H1 (cell line): Measurements from ENCODE around the gene IGFBP1. TPM values are rescaled to one million over a fixed set of nuclear protein-coding genes. Genes with fewer than 3 reads are reported as not detected.

Source experiments
- CTCF ChIA-PET: fragments of 300-600 bp; sonication (Branson Sonifier 250); formaldehyde crosslinking; loops from one replicate; lab custom pipeline; 2021; ENCODE audit not compliant: partially characterized antibody; lab: Charles Lee
- POLR2A ChIA-PET: fragments of 300-600 bp; sonication (Branson Sonifier 250); formaldehyde crosslinking; loops from one replicate; lab custom pipeline; 2021; ENCODE audit warnings: inconsistent platforms; ENCODE audit not compliant: partially characterized antibody; lab: Charles Lee
- DNase-seq, 2 experiments: peaks; one replicate each; pipeline versions ENCODE4 v3.0.0 to v3.0.0-alpha.2; 2010 to 2022; ENCODE audit warnings: low spot score in 2 of 2, low read depth in 1 of 2, mixed read lengths in 1 of 2
- FAIRE-seq: peaks from 2 replicates; lab custom pipeline; 2011; peaks lifted over from hg19 to GRCh38; lab: Jason Lieb, UNC
- H2AFZ ChIP-seq: 2 replicates; pipeline ENCODE4 v1.8.1; 2012; ENCODE audit warnings: low read length, inconsistent platforms
- H2AK5ac ChIP-seq: 2 replicates; pipeline ENCODE4 v1.6.1; 2013; ENCODE audit warnings: low read depth, low read length
- H2BK120ac ChIP-seq: replicated peaks from 2 replicates; pipeline ENCODE3; 2013; ENCODE audit warnings: low read depth, low read length, inconsistent platforms
- H2BK12ac ChIP-seq: 2 replicates; pipeline ENCODE4 v1.6.1; 2013; ENCODE audit warnings: low read depth, low read length
- H2BK15ac ChIP-seq: 2 replicates; pipeline ENCODE4 v1.6.1; 2013; ENCODE audit warnings: low read length
- H2BK20ac ChIP-seq: 2 replicates; pipeline ENCODE4 v1.6.1; 2013; ENCODE audit warnings: low read length
- H2BK5ac ChIP-seq: 2 replicates; pipeline ENCODE4 v1.6.1; 2013; ENCODE audit warnings: low read depth, low read length
- H3K14ac ChIP-seq: 2 replicates; pipeline ENCODE4 v1.6.1; 2013; ENCODE audit warnings: inconsistent platforms; ENCODE audit not compliant: insufficient read length
- H3K18ac ChIP-seq: 2 replicates; pipeline ENCODE4 v1.6.1; 2013; ENCODE audit warnings: low read length; ENCODE audit errors: extremely low read depth
- H3K23ac ChIP-seq: 2 replicates; pipeline ENCODE4 v1.6.1; 2013; ENCODE audit warnings: inconsistent platforms; ENCODE audit not compliant: insufficient read length
- H3K23me2 ChIP-seq: 2 replicates; pipeline ENCODE4 v1.6.1; 2013; ENCODE audit warnings: low read depth, low read length
- H3K27ac ChIP-seq: 2 replicates; pipeline ENCODE4 v1.6.1; 2011; ENCODE audit warnings: low read depth, low read length, inconsistent platforms
- H3K27me3 ChIP-seq, 4 experiments: replicated peaks in 1 of 4; 1 replicate in 1 of 4; 2 replicates in 3 of 4; pipeline versions ENCODE4 v1.6.1 to v1.8.1; 2011 to 2013; ENCODE audit warnings: low read length in 3 of 4, mild to moderate bottlenecking in 3 of 4, inconsistent platforms in 2 of 4, mixed read lengths in 2 of 4, moderate library complexity in 1 of 4; ENCODE audit not compliant: control insufficient read depth in 3 of 4, insufficient read depth in 3 of 4; ENCODE audit errors: extremely low read depth in 1 of 4
- H3K36me3 ChIP-seq, 4 experiments: 2 replicates each; pipeline versions ENCODE4 v1.6.1 to v1.8.1; 2011 to 2013; ENCODE audit warnings: mild to moderate bottlenecking in 4 of 4, low read length in 3 of 4, moderate library complexity in 2 of 4, control low read depth in 1 of 4, inconsistent platforms in 1 of 4; ENCODE audit not compliant: insufficient read depth in 4 of 4, control insufficient read depth in 2 of 4
- H3K4ac ChIP-seq: replicated peaks from 2 replicates; pipeline ENCODE3; 2013; ENCODE audit warnings: low read length, low read depth, mixed read lengths, inconsistent platforms; ENCODE audit not compliant: insufficient read length
- H3K4me1 ChIP-seq, 4 experiments: replicated peaks in 1 of 4; 1 replicate in 1 of 4; 2 replicates in 3 of 4; pipeline versions ENCODE4 v1.6.1 to v1.8.1; 2011 to 2013; ENCODE audit warnings: low read length in 3 of 4, inconsistent platforms in 2 of 4, mixed read lengths in 1 of 4; ENCODE audit not compliant: insufficient read depth in 4 of 4, control insufficient read depth in 3 of 4
- H3K4me2 ChIP-seq, 2 experiments: 2 replicates each; pipeline versions ENCODE4 v1.6.1 to v1.8.1; 2011 to 2013; ENCODE audit warnings: low read depth in 2 of 2, low read length in 2 of 2, control low read depth in 1 of 2, inconsistent platforms in 1 of 2, mild to moderate bottlenecking in 1 of 2; ENCODE audit not compliant: insufficient read depth in 1 of 2
- H3K4me3 ChIP-seq, 4 experiments: fragments of 200-600, 300-600 bp in 1 of 4; sonication (generic), shearing (Covaris generic), sonication (Bioruptor Twin) in 1 of 4; 2 replicates each; pipeline versions ENCODE4 v1.5.1 to v1.8.1; 2011 to 2016; ENCODE audit warnings: low read length in 4 of 4, low read depth in 3 of 4, control low read depth in 2 of 4, inconsistent platforms in 2 of 4, mild to moderate bottlenecking in 2 of 4, mixed read lengths in 1 of 4, moderate library complexity in 1 of 4; ENCODE audit not compliant: insufficient read depth in 2 of 4; ENCODE audit errors: extremely low read depth in 1 of 4
- H3K56ac ChIP-seq: replicated peaks from 2 replicates; pipeline ENCODE3; 2013; ENCODE audit warnings: low read depth, mild to moderate bottlenecking, mixed read lengths, low read length, inconsistent platforms; ENCODE audit not compliant: insufficient read length
- H3K79me1 ChIP-seq: 2 replicates; pipeline ENCODE4 v1.6.1; 2013; ENCODE audit warnings: low read depth, low read length, control low read depth
- H3K79me2 ChIP-seq, 2 experiments: 2 replicates each; pipeline versions ENCODE4 v1.6.1 to v1.8.1; 2012 to 2013; ENCODE audit warnings: low read length in 2 of 2, mild to moderate bottlenecking in 2 of 2, inconsistent platforms in 1 of 2; ENCODE audit not compliant: insufficient read depth in 2 of 2, control insufficient read depth in 1 of 2
- H3K9ac ChIP-seq, 4 experiments: replicated peaks in 1 of 4; 1 replicate in 1 of 4; 2 replicates in 3 of 4; pipeline versions ENCODE4 v1.6.1 to v1.8.1; 2011 to 2013; ENCODE audit warnings: low read depth in 3 of 4, low read length in 3 of 4, control low read depth in 2 of 4, mild to moderate bottlenecking in 2 of 4, moderate library complexity in 2 of 4, inconsistent platforms in 1 of 4; ENCODE audit errors: extremely low read depth in 1 of 4
- H3K9me3 ChIP-seq, 2 experiments: 2 replicates each; pipeline versions ENCODE4 v1.6.1 to v1.8.1; 2012 to 2013; ENCODE audit warnings: mild to moderate bottlenecking in 2 of 2, moderate library complexity in 2 of 2, control low read depth in 1 of 2, inconsistent platforms in 1 of 2, low read depth in 1 of 2, low read length in 1 of 2, mixed read lengths in 1 of 2; ENCODE audit not compliant: insufficient read depth in 2 of 2
- H4K20me1 ChIP-seq, 2 experiments: replicated peaks in 1 of 2; 2 replicates each; pipeline versions ENCODE3 to v1.8.1; 2011 to 2013; ENCODE audit warnings: inconsistent platforms in 2 of 2, low read length in 2 of 2, mild to moderate bottlenecking in 1 of 2; ENCODE audit not compliant: insufficient read depth in 2 of 2, control insufficient read depth in 1 of 2
- H4K5ac ChIP-seq: 2 replicates; pipeline ENCODE4 v1.6.1; 2013; ENCODE audit warnings: low read length, low read depth, mixed read lengths, inconsistent platforms; ENCODE audit not compliant: insufficient read length
- H4K8ac ChIP-seq: 2 replicates; pipeline ENCODE4 v1.8.0; 2013; ENCODE audit warnings: mild to moderate bottlenecking, moderate library complexity, low read length, inconsistent platforms; ENCODE audit not compliant: insufficient read depth; ENCODE audit errors: extremely low read depth
- H4K91ac ChIP-seq: replicated peaks from 2 replicates; pipeline ENCODE3; 2013; ENCODE audit warnings: low read length, mixed read lengths, inconsistent platforms; ENCODE audit not compliant: insufficient read length
- CHD2 ChIP-seq: IDR thresholded peaks from 2 replicates; pipeline ENCODE4 v1.6.1; 2012; ENCODE audit warnings: low read length, improper control_type of control experiment
- GTF2F1 ChIP-seq: IDR thresholded peaks from 2 replicates; pipeline ENCODE4 v1.6.1; 2012; ENCODE audit warnings: low read depth, low read length, improper control_type of control experiment, borderline replicate concordance
- SP2 ChIP-seq: IDR thresholded peaks from 2 replicates; pipeline ENCODE4 v1.6.1; 2012; ENCODE audit warnings: mild to moderate bottlenecking, low read length, inconsistent platforms
- USF2 ChIP-seq: IDR thresholded peaks from 2 replicates; pipeline ENCODE4 v1.6.1; 2011; ENCODE audit warnings: low read length, improper control_type of control experiment
- WGBS, 2 experiments: shearing (Covaris generic) in 1 of 2; methylation state at CpG; one replicate each; pipeline versions ENCODE4 v1.1.6 to v1.1.7; 2013 to 2015; ENCODE audit warnings: low lambda C conversion rate in 2 of 2, mixed read lengths in 2 of 2, inconsistent platforms in 1 of 2, low coverage in 1 of 2, missing lambda C conversion rate in 1 of 2; ENCODE audit not compliant: insufficient replicate concordance in 2 of 2, insufficient coverage in 1 of 2, insufficient read length in 1 of 2; ENCODE audit errors: extremely low coverage in 1 of 2, missing lambda C conversion rate in 1 of 2; 5-methylcytosine and 5-hydroxymethylcytosine counted together
- polyA plus RNA-seq, 7 experiments: library from polyadenylated mRNA; depleted of rRNA in 3 of 7; stranded (reverse) in 5 of 7; unstranded in 2 of 7; fragments of >200 nt in 5 of 7; fragments of 200-250 nt in 2 of 7; gene quantifications; 1 replicate in 5 of 7; 2 replicates in 1 of 7; 4 replicates in 1 of 7; pipeline versions ENCODE4 v1.2.1 to v1.2.3, GENCODE V29; 2011 to 2013; ENCODE audit warnings: missing spikeins in 2 of 7, mixed read lengths in 2 of 7
- total RNA-seq: library from RNA; stranded (reverse); fragmentation: NEBNext Ultra II Directional; extraction: Animal tissue kit (Norgen Biotek cat#: 25700); gene quantifications from 2 replicates; pipeline ENCODE4 v1.2.1, GENCODE V29; 2021

The IGFBP1 gene
- total and polyA plus RNA-seq, 2 of the 8 experiments (the other 6 are each of a cell fraction or from before 2014, with no cell fraction given), result not detected

- POLR2A ChIA-PET, result no interaction called here
- Histone ChIP-seq H3K9me3 (no peaks in the 10 kb centered on the region), H2BK12ac (no peak overlapping the region), H3K4me1 (no peaks in the 10 kb centered on the region), H3K18ac (no peak overlapping the region), H3K4me2 (no peak overlapping the region), H2AFZ (no peak overlapping the region), H3K56ac (no peak overlapping the region), H2AK5ac (no peak overlapping the region), H4K20me1 (no peaks in the 10 kb centered on the region), H3K23me2 (no peaks in the 10 kb centered on the region), H3K27ac (no peak overlapping the region), H2BK20ac (no peak overlapping the region), H3K4ac (no peak overlapping the region), H3K27me3 (no peaks in the 10 kb centered on the region), H2BK120ac (no peak overlapping the region), H3K4me3 (no peak overlapping the region), H3K36me3 (peaks cover 0 to 3% (median 0%) of the 10 kb centered on the region in 4 experiments; a peak in 5 of 8 replicates), H4K5ac (no peak overlapping the region), H4K8ac (no peak overlapping the region), H2BK5ac (no peak overlapping the region), H3K79me1 (no peaks in the 10 kb centered on the region), H4K91ac (no peak overlapping the region), H2BK15ac (no peak overlapping the region), H3K79me2 (no peaks in the 10 kb centered on the region), H3K23ac (no peak overlapping the region)
- CTCF ChIA-PET, result interaction anchor here (0.7 to 2.4 kb wide), 4 partner anchors 9 to 441 kb away, joined by 3 to 12 read pairs (median 5); no protein-coding TSS in a partner anchor
- WGBS, 2 experiments, result 93% methylated on average over 3 of the region's 3 CpGs; no CpG with 5 or more reads in 1 of the 2 experiments
- DNase-seq, result no peak
- no peak for FAIRE-seq
- TF ChIP-seq SP2 (no peak), GTF2F1 (no peak), USF2 (no peak), CHD2 (no peak)
- TF ChIP-seq, all 59 proteins: peak for 0
- Histone ChIP-seq H3K14ac (no peak overlapping the region), H3K9ac (no peak overlapping the region)
Measured at GRCh38 chr7:45910855-45911254, 22.6 kb downstream of the IGFBP1 start.
